Adrenal gland (tissue), 12 donors: ENCODE data around the gene DALRD3. TPM values are rescaled to one million over a fixed set of nuclear protein-coding genes. Genes with fewer than 3 reads are reported as not detected.
"Not testable (repeated sequence)": the region's sequence is repeated elsewhere in the genome, so short reads cannot be mapped to it uniquely, and the experiment has no call there.

Experiments
- DNase-seq, 7 donors: peaks; one replicate each; pipeline ENCODE4 v3.0.0-alpha.2; 2019 to 2020
- H3K27ac ChIP-seq, 5 donors: fragments of 200-600 bp; sonication (generic) in 4 of 5; 1 replicate in 3 of 5; 2 replicates in 2 of 5; pipeline versions ENCODE4 v1.5.1 to v1.8.0; 2016 to 2020; ENCODE audit warnings: mild to moderate bottlenecking in 1 of 5
- H3K27me3 ChIP-seq: fragments of 200-600 bp; 2 replicates; pipeline ENCODE4 v1.8.0; 2021
- H3K36me3 ChIP-seq, 2 donors: fragments of 200-600 bp; replicated peaks in 1 of 2; 1 replicate in 1 of 2; 2 replicates in 1 of 2; pipeline versions ENCODE4 v1.5.1 to v1.8.0; 2018 to 2022
- H3K4me1 ChIP-seq, 2 donors: fragments of 200-600 bp; replicated peaks in 1 of 2; 1 replicate in 1 of 2; 2 replicates in 1 of 2; pipeline versions ENCODE4 v1.5.1 to v1.8.0; 2018 to 2021
- H3K4me3 ChIP-seq, 4 donors: fragments of 200-600 bp; sonication (generic) in 3 of 4; one replicate each; pipeline ENCODE4 v1.5.1; 2016 to 2018
- H3K9me3 ChIP-seq, 3 donors: fragments of 200-600 bp; sonication (generic) in 1 of 3; replicated peaks in 1 of 3; 1 replicate in 2 of 3; 2 replicates in 1 of 3; pipeline versions ENCODE4 v1.5.1 to v1.8.0; 2016 to 2021
- CTCF ChIP-seq, 6 experiments: fragments of 450-650 bp in 4 of 6; fragments of 200-600 bp in 2 of 6; sonication (generic) in 1 of 6; IDR thresholded peaks; 1 replicate in 5 of 6; 2 replicates in 1 of 6; pipeline versions ENCODE4 v1.5.1 to v1.8.0; 2016 to 2021; ENCODE audit warnings: antibody characterized with exemption in 6 of 6, mild to moderate bottlenecking in 2 of 6, moderate library complexity in 1 of 6
- POLR2A ChIP-seq, 2 donors: fragments of 450-650 bp; IDR thresholded peaks; one replicate each; pipeline ENCODE4 v1.6.1; 2017; ENCODE audit warnings: antibody characterized with exemption in 2 of 2, mild to moderate bottlenecking in 2 of 2, moderate library complexity in 1 of 2
- WGBS, 4 donors: extraction: QIAGEN DNeasy Blood & Tissue Kit in 2 of 4; methylation state at CpG; one replicate each; pipeline versions ENCODE4 v1.1.5 to v1.1.7; 2013 to 2017; 5-methylcytosine and 5-hydroxymethylcytosine counted together
- intact Hi-C, 2 donors: fragments of 100-400 bp; cut with DNase I; formaldehyde crosslinking; loops; one replicate each; pipeline versions ENCODE4 v1.14.1 to v1.15.0; 2022 to 2023
- polyA plus RNA-seq, 3 donors: library from polyadenylated mRNA; stranded (reverse); fragments of 200-250 nt in 2 of 3; fragments of 350-450 nt in 1 of 3; fragmentation: Illumina TruSeq in 1 of 3; extraction: RNeasy Lipid Tissue Mini Kit (QIAGEN cat#74804) in 1 of 3; gene quantifications; one replicate each; pipeline ENCODE4 v1.2.3, GENCODE V29; 2013 to 2014
- total RNA-seq, 9 donors: library from RNA; depleted of rRNA in 4 of 9; stranded (reverse); fragments of >200 nt in 4 of 9; fragments of 120-200 nt in 1 of 9; fragmentation: NEBNext Ultra II Directional in 1 of 9; extraction: Animal tissue kit (Norgen Biotek cat#: 25700) in 1 of 9; gene quantifications; one replicate each; pipeline versions ENCODE4 v1.1.0 to v1.2.4, GENCODE V29; 2013 to 2023
- donor health status: healthy with polysubstance abuse.
- donor health status: Bipolar disorder and iron deficiency.
- donor health status: DM: yes; HTN: yes; CAD: no.
- donor health status: DM: no; HTN: no; CAD: no.
- donor health status: DM: no; HTN: no; CAD: no.
- donor health status: DM: yes; HTN: yes; CAD: no.

Gene DALRD3
- total and polyA plus RNA-seq, 12 donors = 18.4 to 87.9 (median 46.7) TPM

GRCh38 chr3:49012441-49013017 is 5.9 kb downstream of the DALRD3 start:
- Histone ChIP-seq H3K27me3 (no peaks in the 10 kb centered on the region), H3K27ac (peak overlapping the region in 3 of 5 donors; percentile 32 to 64 (median 58)), H3K9me3 (no peaks in the 10 kb centered on the region), H3K4me3 (no peak overlapping the region), H3K36me3 (peaks cover 0 to 42% of the 10 kb centered on the region in 2 donors), H3K4me1 (peaks cover 27 to 39% of the 10 kb centered on the region in 2 donors)
- DNase-seq = peak in 5 of 7 donors; percentile 55 to 67 (median 63)
- TF ChIP-seq CTCF (IDR thresholded peaks at IDR 0.05) = no peak
- peak in 1 of 2 donors; percentile 20 for TF ChIP-seq POLR2A (IDR thresholded peaks at IDR 0.05)
- intact Hi-C loops = no loop called here
- WGBS, 4 donors = 47 to 65% (median 55%) methylated on average over 4 to 17 of the region's 17 CpGs

- TF ChIP-seq POLR2A (IDR thresholded peaks at IDR 0.05) (no peak), CTCF (IDR thresholded peaks at IDR 0.05) (no peak)
- H3K27me3 ChIP-seq = no peaks in the 10 kb centered on the region
- peaks cover 0 to 19% of the 10 kb centered on the region in 2 donors for H3K36me3 ChIP-seq
- DNase-seq = no peak
- H3K27ac ChIP-seq = no peak overlapping the region
- H3K4me3 ChIP-seq = no peak overlapping the region
- peaks cover 27 to 43% of the 10 kb centered on the region in 2 donors for H3K4me1 ChIP-seq
- intact Hi-C loops = no loop called here
- no peaks in the 10 kb centered on the region for H3K9me3 ChIP-seq
- WGBS, 4 donors = 71 to 77% (median 74%) methylated on average over 3 of the region's 3 CpGs
Observed at GRCh38 chr3:49009396-49009795, 9.0 kb downstream of the DALRD3 start.

- peaks cover 27 to 43% of the 10 kb centered on the region in 2 donors for H3K4me1 ChIP-seq
- DNase-seq, H3K27me3 ChIP-seq, H3K9me3 ChIP-seq, intact Hi-C loops: not testable (repeated sequence)
- peaks cover 0 to 14% of the 10 kb centered on the region in 2 donors for H3K36me3 ChIP-seq
- peak overlapping the region in 1 of 4 donors; percentile 66 for H3K4me3 ChIP-seq
- H3K27ac ChIP-seq = peak overlapping the region in 4 of 5 donors; percentile 84 to 95 (median 92)
- 77 to 89% (median 84%) methylated on average over 5 of the region's 5 CpGs for WGBS, 4 donors
Observed at GRCh38 chr3:49008627-49009026, 9.8 kb downstream of the DALRD3 start.

- no peak for TF ChIP-seq POLR2A (IDR thresholded peaks at IDR 0.05)
- TF ChIP-seq CTCF (IDR thresholded peaks at IDR 0.05) = no peak
- Histone ChIP-seq H3K4me3 (peak overlapping the region; percentile 19 to 83 (median 56)), H3K27me3 (no peaks in the 10 kb centered on the region), H3K9me3 (no peaks in the 10 kb centered on the region), H3K4me1 (peaks cover 27 to 41% of the 10 kb centered on the region in 2 donors), H3K36me3 (peaks cover 0 to 13% of the 10 kb centered on the region in 2 donors), H3K27ac (peak overlapping the region; percentile 84 to 98 (median 94))
- intact Hi-C loops = no loop called here
- WGBS, 4 donors = 8 to 21% (median 15%) methylated on average over 17 to 40 of the region's 41 CpGs
- DNase-seq = peak; percentile 94 to 97 (median 95)
Observed at GRCh38 chr3:49007771-49008528, 10.4 kb downstream of the DALRD3 start.
